ENCODE results near the gene CDH4.
A peak's percentile ranks its signal among the peaks of the same experiment; 100 is the strongest.

Gene CDH4

DNA sequence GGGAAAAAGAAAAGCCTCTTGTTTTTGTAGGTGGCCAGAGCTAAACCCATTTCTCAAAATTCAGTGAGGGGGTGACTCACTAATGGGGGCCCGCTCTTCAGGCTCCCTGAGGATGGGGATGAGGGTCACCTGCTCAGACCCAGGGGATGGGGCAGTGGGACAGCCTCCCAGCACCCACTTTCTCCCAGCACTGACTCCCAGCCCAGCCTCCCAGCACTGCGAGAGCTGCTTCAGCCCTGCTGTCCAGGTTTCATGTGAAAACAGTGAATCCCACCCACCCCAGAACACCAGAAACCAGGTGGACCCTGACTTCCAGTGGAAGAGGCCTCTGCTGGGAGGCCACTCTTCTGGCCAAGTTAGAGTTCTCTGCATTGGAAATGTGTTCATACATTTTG is 362.6 kb downstream of the CDH4 start:
- DNase-seq, result no peak

- no peak for DNase-seq
These were observed 363.7 kb downstream of the CDH4 start for GRCh38 chr20:61615806-61616205.

DNA sequence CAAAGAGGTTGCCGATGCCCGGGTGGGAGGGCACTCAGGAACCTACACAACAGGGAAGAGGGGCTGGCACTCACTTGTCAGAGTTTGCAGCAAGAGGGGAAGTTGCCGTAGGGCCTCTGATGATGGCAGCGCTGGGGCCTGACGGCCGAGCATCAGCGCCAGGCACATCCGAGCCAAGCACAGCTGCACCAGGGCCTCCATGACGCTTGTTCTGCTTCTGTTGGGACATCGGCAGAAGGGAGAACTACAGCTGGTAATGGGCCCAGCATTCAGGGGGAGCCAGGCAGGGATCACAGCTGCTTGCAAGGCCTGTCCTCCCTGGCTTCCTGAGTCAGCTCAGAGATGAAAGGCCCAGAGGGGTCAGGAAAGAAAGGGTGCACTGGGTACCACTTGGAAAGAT is 367.7 kb downstream of the CDH4 start:
- DNase-seq, result no peak

GRCh38 chr20:61620174-61620573 is 368.1 kb downstream of the CDH4 start:
- DNase-seq, result no peak

GRCh38 chr20:61621035-61621730 is 369.1 kb downstream of the CDH4 start:
- no peak for DNase-seq

DNA sequence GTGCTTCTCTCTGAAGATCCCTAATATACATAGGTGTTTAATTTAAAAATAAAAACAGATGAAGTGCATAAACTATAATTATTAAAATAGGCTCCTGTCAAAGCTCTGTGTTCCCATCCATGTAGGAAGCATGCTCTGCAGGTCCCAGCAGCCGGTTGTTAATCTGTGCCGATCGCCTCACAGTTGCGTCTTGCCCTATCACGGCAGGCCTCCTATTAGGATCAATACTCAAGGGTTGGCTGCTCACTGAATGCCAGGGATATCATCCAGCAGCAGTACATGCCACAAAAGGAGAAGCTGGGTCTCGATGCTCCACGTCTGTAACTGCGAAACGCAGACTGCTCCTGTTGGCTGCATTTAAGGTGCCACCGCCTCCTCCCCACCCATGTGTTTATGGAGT is 369.8 kb downstream of the CDH4 start:
- no peak for DNase-seq

DNA sequence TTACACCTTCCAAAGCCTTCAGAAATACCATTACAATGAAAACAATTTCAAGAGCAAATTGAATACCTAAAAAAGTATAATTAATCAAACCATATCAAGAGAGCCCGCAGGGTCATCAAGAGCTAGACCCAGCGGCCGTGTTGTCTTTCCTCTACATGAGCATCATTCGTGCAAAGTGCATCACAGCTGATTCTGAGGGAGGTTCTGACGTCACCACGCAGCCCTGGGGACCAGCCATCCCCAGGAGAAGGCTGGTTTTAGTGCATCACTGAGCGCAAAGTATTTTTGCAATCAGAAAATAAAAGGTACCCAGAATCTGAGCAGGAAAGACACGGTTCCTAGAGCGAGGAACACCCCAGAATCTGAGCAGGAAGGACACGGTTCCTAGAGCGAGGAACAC is 371.4 kb downstream of the CDH4 start:
- DNase-seq, result no peak

DNA sequence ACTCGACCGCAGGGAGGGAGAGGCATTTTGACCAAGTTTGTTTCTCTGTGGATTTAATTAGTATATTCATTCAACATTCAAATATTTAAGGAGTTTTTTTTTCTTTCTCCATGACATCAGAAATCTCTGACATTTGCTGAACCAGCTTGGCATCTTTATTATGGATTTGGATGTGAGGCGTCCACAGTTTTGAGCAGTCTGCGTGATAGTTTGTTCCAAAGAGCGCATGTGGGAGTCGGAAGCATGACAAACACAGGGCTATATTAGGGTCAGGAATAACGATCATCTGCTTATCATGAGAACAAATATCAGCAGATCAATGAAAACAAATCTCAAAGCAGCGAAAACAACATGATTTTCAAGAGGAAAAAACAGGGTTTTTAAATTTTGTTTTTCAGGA is 373.2 kb downstream of the CDH4 start:
- no peak for DNase-seq

- DNase-seq, result no peak
These were observed 374.4 kb downstream of the CDH4 start for GRCh38 chr20:61626412-61626811.

DNA sequence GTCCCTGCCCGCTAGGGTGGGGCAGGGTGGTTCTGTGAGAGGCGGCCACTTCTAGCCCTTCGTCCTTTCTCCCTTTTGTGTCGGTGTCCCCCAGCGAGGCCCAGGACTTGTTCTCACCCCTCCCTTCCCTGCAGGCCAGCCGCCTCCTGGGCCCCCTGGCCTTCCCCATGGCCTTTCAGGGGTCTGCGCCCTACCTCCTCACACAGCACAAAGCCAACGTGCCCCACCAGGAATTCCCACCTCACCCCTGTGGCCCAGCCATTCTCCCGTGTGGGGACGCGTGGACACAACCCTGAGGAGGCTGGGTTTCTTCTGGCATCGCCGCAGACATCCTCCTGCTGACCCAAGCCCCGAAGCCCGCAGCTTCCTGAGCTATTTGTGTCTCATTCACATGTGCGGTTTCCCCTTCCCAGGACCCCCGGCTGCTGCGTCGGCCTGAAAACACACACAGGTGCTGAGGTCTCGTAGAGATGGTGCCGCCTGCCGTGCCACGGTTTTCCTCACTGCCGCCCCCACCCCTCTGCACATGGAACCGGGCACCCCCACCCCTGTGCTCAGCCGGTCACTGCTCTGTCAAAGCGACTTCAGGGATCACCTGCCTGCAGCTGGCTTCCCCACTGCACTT is 375.8 kb downstream of the CDH4 start:
- no peak for DNase-seq

GRCh38 chr20:61628480-61628879 is 376.4 kb downstream of the CDH4 start:
- no peak for DNase-seq

DNA sequence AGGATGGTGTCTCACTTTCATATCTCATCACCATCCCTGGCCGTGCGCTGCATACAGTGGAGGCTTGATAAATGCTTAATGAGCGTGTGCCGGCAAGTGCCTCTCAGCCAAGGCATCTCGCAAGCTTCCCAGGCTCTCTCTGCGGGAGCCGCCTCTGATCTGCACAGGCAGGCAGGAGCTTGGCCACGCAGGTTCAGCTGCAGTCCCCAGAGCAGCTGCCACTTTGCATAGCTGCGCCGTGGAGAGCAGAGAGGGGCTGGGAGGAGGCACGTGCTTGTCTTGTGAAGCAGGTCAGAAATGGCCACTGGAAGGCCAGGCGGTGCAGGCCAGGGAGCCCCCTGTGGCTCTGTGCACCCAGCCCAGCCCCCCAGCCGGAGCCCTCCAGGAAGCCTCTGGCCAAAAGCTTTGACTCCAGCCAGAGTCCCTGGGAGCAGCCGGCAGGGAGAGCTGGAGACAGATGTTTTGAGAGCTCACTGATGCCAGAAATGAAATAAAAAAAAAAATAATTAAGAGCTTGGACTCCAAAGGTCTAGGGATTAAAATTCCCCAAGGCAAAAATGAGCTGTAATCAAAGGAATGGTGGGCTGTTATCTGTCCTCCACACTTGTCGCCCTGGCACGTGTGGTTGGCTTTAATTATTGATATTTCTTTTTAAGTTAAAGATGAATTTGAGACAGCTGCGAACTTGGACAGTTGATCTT is 377.0 kb downstream of the CDH4 start:
- peak; percentile 53 for DNase-seq

- DNase-seq, result no peak
These were observed 377.7 kb downstream of the CDH4 start for GRCh38 chr20:61629602-61630390.

DNA sequence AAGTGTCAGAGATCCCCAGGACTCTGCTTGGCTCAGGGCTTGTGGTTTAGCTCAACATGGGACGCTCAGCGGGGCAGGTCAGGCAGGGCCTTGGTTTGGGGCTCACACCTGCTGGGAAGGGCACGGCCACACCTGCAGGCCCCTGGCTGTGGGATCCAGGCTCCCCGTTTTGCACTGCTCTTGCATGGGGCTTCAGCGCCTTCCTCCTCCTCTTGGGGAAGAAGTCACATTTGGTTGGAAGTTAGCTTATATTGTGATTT is 378.3 kb downstream of the CDH4 start:
- no peak for DNase-seq

DNA sequence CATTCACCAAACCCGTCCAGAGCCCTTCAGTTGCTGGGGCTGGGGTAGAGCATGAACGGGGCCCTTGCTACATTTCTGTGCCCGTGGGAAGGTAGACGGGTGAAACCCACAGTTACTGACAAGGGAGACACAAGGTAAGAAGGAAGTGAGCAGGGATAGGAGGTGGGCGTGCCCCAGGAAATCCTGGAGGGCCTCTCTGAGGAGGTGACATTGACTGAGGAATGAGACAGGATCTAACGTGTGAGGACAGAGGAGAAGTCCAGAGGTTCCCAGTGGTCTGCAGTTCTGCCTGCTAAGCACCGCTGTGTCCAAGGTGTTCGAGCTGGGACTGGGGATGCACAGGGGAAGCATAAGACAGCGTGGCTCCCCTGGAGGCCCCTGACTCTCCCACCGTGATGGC is 378.8 kb downstream of the CDH4 start:
- DNase-seq, result no peak

DNA sequence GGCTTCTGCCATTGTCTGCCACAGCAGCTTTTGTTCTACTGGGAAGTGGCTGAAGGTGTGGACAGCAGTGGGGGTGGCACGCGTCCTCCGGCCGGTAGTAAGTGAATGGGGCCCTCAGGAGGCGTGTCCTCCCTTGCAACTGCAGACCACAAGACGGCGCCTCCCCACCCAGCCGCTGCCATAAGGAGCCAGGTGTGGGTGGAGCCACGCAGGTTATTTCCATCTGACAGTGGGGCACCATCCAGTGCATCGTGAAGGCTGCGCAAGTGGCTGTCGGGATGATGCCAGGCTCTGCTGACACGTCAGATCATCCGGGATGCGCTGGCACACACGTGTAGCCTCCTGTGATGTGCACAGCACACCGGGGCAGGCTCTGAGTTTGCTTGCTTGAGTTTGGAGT is 379.7 kb downstream of the CDH4 start:
- DNase-seq, result no peak

- no peak for DNase-seq
These were observed 380.9 kb downstream of the CDH4 start for GRCh38 chr20:61633004-61633403.

- DNase-seq, result no peak
These were observed 382.5 kb downstream of the CDH4 start for GRCh38 chr20:61634376-61635145.

GRCh38 chr20:61635721-61636455 is 383.8 kb downstream of the CDH4 start:
- no peak for DNase-seq

GRCh38 chr20:61636531-61637116 is 384.6 kb downstream of the CDH4 start:
- DNase-seq, result no peak

- no peak for DNase-seq
These were observed 386.9 kb downstream of the CDH4 start for GRCh38 chr20:61638802-61639585.
